Tibial nerve (tissue), 4 donors: ENCODE data around the gene RIMS4. TPM values are rescaled to one million over a fixed set of nuclear protein-coding genes. Genes with fewer than 3 reads are reported as not detected.
A peak's percentile ranks its signal among the peaks of the same experiment; 100 is the strongest.

ENCODE experiments used
- DNase-seq, 2 donors: peaks; one replicate each; pipeline ENCODE4 v3.0.0-alpha.2; 2019; ENCODE audit warnings: low spot score in 2 of 2
- H3K27ac ChIP-seq, 4 donors: fragments of 200-600 bp; sonication (generic) in 3 of 4; one replicate each; pipeline ENCODE4 v1.5.1; 2017 to 2019; ENCODE audit warnings: mild to moderate bottlenecking in 1 of 4
- H3K27me3 ChIP-seq, 2 donors: fragments of 200-600 bp; sonication (generic) in 1 of 2; one replicate each; pipeline versions ENCODE4 v1.5.1 to v1.6.0; 2017 to 2019
- H3K36me3 ChIP-seq, 3 donors: fragments of 200-600 bp; sonication (generic); one replicate each; pipeline ENCODE4 v1.5.1; 2018 to 2019
- H3K4me1 ChIP-seq, 4 donors: fragments of 200-600 bp; sonication (generic) in 3 of 4; one replicate each; pipeline ENCODE4 v1.5.1; 2017 to 2019
- H3K4me3 ChIP-seq, 4 donors: fragments of 200-600 bp; sonication (generic) in 3 of 4; one replicate each; pipeline ENCODE4 v1.5.1; 2017 to 2019; ENCODE audit warnings: mild to moderate bottlenecking in 1 of 4, moderate library complexity in 1 of 4
- H3K9me3 ChIP-seq, 4 donors: fragments of 200-600 bp; sonication (generic) in 3 of 4; one replicate each; pipeline ENCODE4 v1.5.1; 2017 to 2019
- CTCF ChIP-seq, 5 experiments: fragments of 200-600 bp in 3 of 5; fragments of 450-650 bp in 2 of 5; sonication (generic) in 3 of 5; IDR thresholded peaks; one replicate each; pipeline ENCODE4 v1.5.1; 2016 to 2019; ENCODE audit warnings: antibody characterized with exemption in 5 of 5, mild to moderate bottlenecking in 3 of 5, moderate library complexity in 2 of 5
- EP300 ChIP-seq, 2 donors: sonication (generic); formaldehyde crosslinking; IDR thresholded peaks; one replicate each; pipeline ENCODE4 v1.6.1; 2017; ENCODE audit warnings: antibody characterized with exemption in 2 of 2, mild to moderate bottlenecking in 1 of 2
- POLR2A ChIP-seq, 2 donors: fragments of 450-650 bp; IDR thresholded peaks; one replicate each; pipeline ENCODE4 v1.6.1; 2017; ENCODE audit warnings: antibody characterized with exemption in 2 of 2, mild to moderate bottlenecking in 2 of 2, moderate library complexity in 2 of 2
- WGBS, 2 donors: methylation state at CpG; one replicate each; pipeline ENCODE4 v1.1.5; 2018; 5-methylcytosine and 5-hydroxymethylcytosine counted together
- total RNA-seq, 4 donors: library from RNA; depleted of rRNA; stranded (reverse); fragments of >200 nt; gene quantifications; one replicate each; pipeline ENCODE4 v1.1.0, GENCODE V29; 2016

RIMS4 gene
- total RNA-seq, 4 donors from 2014 or later: 0.21 to 4.7 (median 1.7) TPM

GRCh38 chr20:44703183-44703925 is 107.0 kb downstream of the RIMS4 start:
- no peak for DNase-seq
- Histone ChIP-seq H3K27me3 (no peaks in the 10 kb centered on the region), H3K36me3 (no peaks in the 10 kb centered on the region), H3K4me1 (peaks cover 0 to 79% (median 37%) of the 10 kb centered on the region in 4 donors), H3K27ac (peak overlapping the region; percentile 45 to 83 (median 70)), H3K4me3 (no peak overlapping the region), H3K9me3 (no peaks in the 10 kb centered on the region)
- TF ChIP-seq EP300 (IDR thresholded peaks at IDR 0.05): no peak
- TF ChIP-seq POLR2A (IDR thresholded peaks at IDR 0.05): no peak
- no peak for TF ChIP-seq CTCF (IDR thresholded peaks at IDR 0.05)
- WGBS, 2 donors: 39 to 50% methylated on average over 11 of the region's 12 CpGs

GRCh38 chr20:44702776-44703175 is 107.6 kb downstream of the RIMS4 start:
- Histone ChIP-seq H3K4me3 (no peak overlapping the region), H3K27me3 (no peaks in the 10 kb centered on the region), H3K9me3 (no peaks in the 10 kb centered on the region), H3K27ac (peak overlapping the region; percentile 45 to 83 (median 70)), H3K36me3 (no peaks in the 10 kb centered on the region), H3K4me1 (peaks cover 0 to 80% (median 37%) of the 10 kb centered on the region in 4 donors)
- WGBS, 2 donors: 0 to 4% methylated on average over 7 to 8 of the region's 9 CpGs
- peak; percentile 80 to 87 for DNase-seq
- TF ChIP-seq CTCF (IDR thresholded peaks at IDR 0.05): peak in 1 of 5 experiments; percentile 30
- TF ChIP-seq EP300 (IDR thresholded peaks at IDR 0.05): peak; percentile 85 to 93
- TF ChIP-seq POLR2A (IDR thresholded peaks at IDR 0.05): no peak

- Histone ChIP-seq H3K4me3 (no peak overlapping the region), H3K9me3 (no peaks in the 10 kb centered on the region), H3K27ac (peak overlapping the region in 2 of 4 donors; percentile 57 to 83), H3K27me3 (no peaks in the 10 kb centered on the region), H3K36me3 (no peaks in the 10 kb centered on the region), H3K4me1 (peaks cover 0 to 73% (median 37%) of the 10 kb centered on the region in 4 donors)
- DNase-seq: no peak
- TF ChIP-seq CTCF (IDR thresholded peaks at IDR 0.05) (no peak), POLR2A (IDR thresholded peaks at IDR 0.05) (no peak), EP300 (IDR thresholded peaks at IDR 0.05) (no peak)
- 77 to 83% methylated on average over 7 of the region's 7 CpGs for WGBS, 2 donors
Observed at GRCh38 chr20:44701858-44702256, 108.5 kb downstream of the RIMS4 start.

Other genes starting within 250 kb of the RIMS4 start
- gene PKIG, start 228.0 kb downstream of the RIMS4 start, total RNA-seq: 100 to 1,000 TPM in 2 of 4 donors, 10 to 100 TPM in 2; 78.2 to 108 (median 91.5) TPM
- gene ADA, start 158.8 kb downstream of the RIMS4 start, total RNA-seq: 10 to 100 TPM; 11.1 to 14.9 (median 12.4) TPM
- 1,000 to 10,000 TPM in 1 of 4 donors, 100 to 1,000 TPM in 2, 10 to 100 TPM in 1; 84.0 to 1,826 (median 378) TPM for gene CCN5, start 95.2 kb downstream of the RIMS4 start, total RNA-seq
- gene KCNK15, start 64.7 kb downstream of the RIMS4 start, total RNA-seq: 1 to 10 TPM in 3 of 4 donors, under 1 TPM in 1; 0.87 to 6.0 (median 1.5) TPM
- gene YWHAB, start 75.2 kb upstream of the RIMS4 start, total RNA-seq: 100 to 1,000 TPM in 1 of 4 donors, 10 to 100 TPM in 3; 97.9 to 119 (median 98.3) TPM
- 10 to 100 TPM; 11.8 to 27.9 (median 16.0) TPM for gene PABPC1L, start 99.5 kb upstream of the RIMS4 start, total RNA-seq
- 10 to 100 TPM in 3 of 4 donors, 1 to 10 TPM in 1; 5.9 to 18.0 (median 13.9) TPM for gene TOMM34, start 149.9 kb upstream of the RIMS4 start, total RNA-seq
- 10 to 100 TPM; 24.3 to 28.5 (median 27.1) TPM for gene STK4, start 156.0 kb upstream of the RIMS4 start, total RNA-seq